Dedifferentiated amniotic fluid mesenchymal stem cell (primary cell): ENCODE data around the gene CD48.
"Not testable (repeated sequence)": the region's sequence is repeated elsewhere in the genome, so short reads cannot be mapped to it uniquely, and the experiment has no call there.

Source experiments
- DNase-seq: peaks from one replicate; pipeline ENCODE4 v3.0.0-alpha.2; 2016; ENCODE audit errors: extremely low spot score

The CD48 gene

DNA sequence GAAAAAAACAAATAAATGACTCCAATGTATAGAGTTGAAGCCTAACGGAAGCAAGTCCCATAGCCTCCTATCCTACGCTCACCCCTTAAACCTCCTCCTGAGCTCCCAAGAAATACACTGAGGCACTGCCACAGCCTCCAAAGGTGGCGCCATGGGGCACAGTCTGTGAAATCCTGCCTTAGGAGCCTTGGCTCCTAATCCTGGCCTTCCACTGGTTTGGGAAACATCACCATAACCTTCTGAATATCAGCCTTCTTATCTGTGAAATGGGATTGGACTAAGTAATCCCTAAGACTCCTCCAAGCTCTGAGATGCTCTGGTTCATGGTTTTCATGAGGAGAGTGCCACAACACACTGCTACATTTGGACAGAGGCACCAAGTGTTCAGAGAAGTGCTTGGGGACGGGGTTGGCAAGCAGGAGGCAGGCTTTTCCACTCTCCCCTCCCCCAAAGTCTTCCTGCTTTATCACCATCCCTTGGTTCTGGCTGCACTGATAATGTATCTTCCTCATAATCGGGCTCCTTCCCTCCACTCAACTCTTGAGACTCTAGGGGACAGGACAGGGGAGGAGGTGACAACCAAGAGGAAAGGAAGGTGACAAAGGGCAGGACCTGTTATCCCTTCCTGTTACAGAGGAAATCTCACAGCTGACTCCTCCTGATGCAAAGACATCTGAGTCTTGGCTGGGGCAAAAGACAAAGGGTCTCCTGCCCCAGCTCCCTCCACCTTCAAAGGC, 30.2 kb upstream of the CD48 start:
- DNase-seq: no peak

DNA sequence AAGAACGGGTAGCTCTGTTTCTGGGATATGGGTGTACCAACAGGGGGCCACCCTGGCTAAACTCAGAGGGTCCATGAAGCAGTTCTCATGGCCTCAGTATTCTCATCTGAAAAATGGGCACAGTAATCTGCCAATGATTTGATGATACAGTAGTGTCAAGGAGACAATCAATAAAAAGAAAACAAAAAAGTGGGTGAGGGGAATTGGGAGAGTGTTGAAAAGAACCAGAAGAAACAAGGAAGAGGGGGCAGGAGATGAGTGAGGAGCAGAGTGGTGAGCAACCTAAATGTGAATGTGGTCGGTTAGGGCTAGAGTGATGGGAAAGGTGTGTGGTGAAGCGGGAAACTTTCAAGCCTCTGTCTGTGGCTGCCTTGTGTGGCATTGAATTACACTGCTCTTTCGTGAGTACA, 29.5 kb upstream of the CD48 start:
- no peak for DNase-seq

DNA sequence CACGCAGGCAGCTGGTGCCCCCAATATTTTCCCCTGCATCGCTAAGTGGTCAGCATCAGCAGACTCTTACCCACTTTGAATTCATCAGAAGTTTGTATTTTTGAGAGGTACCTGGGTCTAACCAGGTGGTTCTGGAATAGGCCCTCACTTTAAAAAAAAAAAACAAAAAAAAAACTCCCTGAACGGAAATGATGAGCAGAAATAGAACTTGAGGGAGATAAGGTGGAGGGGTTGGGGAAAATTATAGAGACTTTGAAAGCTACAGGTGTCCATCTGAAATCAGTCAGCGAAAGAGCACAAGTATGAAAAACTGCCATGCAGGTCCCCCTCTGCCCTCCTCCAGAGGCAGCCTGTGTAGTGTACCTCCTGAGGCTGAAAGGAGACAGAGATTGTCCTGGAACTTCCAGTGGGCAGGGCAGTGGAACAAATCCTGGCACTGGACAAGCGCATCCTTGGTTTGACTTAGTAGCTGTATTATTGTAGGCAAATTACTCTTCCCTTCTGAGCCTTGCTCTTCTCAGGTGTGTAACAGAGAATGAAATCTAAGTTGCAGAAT, 28.6 kb upstream of the CD48 start:
- no peak for DNase-seq

DNA sequence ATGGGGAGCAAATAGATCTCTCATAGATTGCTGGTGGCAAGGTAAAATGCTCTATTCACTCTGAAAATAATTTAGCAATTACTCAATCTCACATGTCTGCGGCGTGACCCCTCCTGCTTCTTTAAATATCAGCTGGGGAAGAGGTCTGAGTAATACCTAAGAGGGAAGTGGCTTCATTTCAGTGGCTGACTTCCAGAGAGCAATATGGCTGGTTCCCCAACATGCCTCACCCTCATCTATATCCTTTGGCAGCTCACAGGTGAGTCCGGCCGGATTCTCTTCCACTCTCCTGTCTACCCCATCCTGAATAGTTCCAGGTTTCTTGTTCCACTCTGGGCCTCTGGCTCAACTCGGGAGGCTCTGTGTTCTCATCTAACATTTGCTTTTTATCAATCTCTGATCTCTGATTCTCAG, 27.5 kb upstream of the CD48 start, which contains the start of gene SLAMF7:
Gene SLAMF7 (plus strand): TSS at position 150 of the 414 bp plus-strand sequence. CDS start 55 bp downstream, at position 205.
- DNase-seq: no peak

DNA sequence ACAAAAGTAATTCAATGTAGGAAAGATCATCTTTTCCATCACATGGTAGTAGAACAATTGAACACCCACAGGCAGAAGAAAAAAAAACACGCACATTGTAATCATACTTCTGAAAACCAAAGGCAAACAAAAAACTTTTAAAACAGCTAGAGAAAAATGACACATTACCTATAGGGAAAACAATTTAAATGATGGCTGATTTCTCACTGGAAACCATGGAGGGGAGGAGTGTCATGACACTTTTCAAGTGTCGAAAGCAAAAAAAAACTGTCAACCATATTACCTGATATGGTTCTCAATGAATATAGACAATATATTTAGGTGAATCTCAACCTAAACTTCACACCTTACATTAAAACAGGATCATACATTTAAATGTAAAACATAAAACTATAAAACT, 26.6 kb upstream of the CD48 start:
- no peak for DNase-seq

DNA sequence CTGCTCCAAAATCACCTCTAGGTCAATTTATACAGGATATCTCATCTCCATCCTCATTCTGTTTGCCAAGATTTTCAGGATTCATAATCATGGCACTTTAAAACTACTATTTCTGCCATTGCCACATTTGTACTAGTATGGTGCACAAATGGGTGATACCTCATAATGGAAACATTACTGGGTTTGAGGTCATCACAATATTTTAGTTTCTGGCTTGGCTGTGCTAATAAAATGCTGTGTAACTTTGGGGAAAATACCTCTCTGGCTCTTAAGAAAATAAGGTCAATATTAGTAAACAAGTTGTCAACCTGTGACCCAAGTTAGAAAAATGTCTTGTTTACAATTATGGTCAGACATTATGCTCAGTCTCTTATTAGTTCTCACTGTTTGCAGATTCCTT, 22.7 kb upstream of the CD48 start:
- no peak for DNase-seq

DNA sequence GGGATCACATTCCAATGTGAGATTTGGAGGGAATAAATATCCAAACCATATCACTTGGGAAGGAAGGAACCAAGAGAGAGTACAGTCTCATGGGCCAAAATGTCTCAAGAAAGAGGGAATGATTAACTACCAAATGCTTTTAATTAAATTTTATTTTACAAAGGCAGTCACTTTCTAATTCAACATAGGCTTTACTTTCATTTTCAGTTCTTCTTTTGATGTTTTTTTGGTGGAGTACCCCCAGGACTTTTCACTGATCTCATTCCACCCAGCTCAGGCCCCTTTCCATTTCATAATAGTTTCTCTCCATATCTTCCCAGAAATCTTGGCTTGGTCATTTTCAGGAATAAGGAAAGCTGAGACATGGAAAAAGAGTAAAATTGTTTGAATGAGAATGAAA, 22.3 kb upstream of the CD48 start:
- no peak for DNase-seq

DNA sequence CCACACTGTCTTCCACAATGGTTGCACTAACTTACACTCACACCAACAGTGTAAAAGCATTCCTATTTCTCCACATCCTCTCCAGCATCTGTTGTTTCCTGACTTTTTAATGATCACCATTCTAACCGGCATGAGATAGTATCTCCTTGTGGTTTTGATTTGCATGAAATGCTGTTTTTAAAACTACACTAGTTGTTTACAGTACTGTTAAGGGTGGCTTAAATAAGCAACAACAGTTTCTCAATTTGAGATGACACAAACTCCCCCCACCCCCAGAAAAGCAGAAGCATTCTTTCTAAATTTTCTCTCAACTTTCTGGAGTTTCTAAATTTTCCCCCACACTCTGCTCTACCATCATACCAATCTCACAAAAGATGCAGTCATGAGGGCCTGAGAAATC, 20.4 kb upstream of the CD48 start:
- DNase-seq: no peak

DNA sequence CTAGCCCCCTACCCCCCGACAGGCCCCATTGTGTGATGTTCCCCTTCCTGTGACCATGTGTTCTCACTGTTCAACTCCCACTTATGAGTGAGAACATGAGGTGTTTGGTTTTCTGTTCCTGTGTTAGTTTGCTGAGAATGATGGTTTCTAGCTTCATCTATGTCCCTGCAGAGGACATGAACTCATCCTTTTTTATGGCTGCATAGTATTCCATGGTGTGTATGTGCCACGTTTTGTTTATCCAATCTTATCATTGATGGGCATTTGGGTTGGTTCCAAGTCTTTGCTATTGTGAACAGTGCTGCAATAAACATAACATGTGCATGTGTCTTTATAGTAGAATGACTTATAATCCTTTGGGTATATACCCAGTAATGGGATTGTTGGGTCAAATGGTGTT, 19.9 kb upstream of the CD48 start:
- DNase-seq: not testable (repeated sequence)

DNA sequence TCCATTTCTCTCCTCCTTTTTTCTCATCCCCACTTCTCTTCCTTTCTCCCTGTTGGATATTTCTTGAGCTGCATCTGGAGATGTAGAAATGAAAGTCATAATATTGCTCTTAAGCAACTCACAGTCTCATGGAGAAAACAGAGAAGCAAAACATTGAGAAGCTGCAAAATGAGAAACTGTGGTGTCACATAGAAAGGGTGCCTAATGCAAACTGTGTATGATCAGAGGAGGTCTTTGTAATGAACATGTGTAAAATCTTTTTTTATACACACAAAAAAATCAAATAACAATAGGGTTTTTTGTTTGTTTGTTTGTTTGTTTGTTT, 15.7 kb upstream of the CD48 start:
- no peak for DNase-seq

DNA sequence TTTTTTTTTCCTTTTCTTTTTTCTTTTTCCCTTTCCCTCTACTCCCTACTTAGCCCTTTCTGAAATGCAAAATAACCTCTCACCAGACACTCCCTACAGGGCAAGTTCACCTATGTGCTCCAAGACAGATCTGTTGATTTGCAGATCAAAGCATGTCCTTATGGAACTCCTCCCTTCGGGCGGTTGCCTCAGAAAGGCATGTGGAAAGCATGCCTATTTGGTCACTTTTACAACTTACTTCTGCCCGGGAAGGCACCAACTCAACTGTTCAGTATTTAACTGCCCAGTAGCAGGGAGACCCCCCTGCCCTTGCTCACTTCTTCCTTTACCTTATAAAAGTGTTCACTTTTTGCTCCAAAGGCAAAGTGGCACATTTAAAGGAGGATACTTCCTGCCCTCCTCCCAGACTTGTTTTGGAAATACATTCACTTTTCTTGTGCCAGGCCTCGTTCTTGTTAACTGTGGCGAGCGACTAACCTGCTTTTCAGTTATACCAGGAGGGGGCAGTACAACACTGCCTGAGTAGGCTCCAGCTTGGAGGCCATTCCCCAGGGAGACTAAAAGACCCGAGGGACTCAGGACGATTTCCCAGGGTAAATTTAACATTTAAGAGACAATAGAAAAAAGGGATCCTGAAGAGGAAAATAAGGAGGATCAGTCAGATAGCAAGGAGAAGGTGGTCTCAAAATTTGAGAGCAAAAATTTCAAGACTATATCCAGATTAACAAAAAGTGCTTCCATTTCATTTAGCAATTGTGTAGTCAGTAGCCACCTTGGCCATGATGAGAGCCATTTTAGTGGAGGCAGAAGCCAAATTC, 15.1 kb upstream of the CD48 start:
- DNase-seq: peak; percentile 17

DNA sequence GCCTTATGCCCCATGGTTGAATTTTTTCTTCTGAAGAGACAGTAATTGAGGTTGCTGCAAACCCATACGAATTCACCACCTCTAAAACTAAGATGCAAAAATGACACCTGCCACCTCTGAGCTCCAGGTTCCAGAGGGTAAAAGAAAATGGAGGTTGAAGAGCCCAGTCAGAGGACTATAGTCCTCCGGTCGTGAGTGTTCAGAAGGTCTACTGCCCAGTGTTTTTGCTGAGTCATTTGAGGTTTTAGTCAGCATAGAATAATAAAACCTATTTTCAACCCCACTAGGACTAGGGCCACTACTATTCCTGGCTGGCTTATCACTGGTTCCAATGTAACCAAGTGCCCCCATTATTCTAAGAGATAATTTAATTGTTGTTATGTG, 14.5 kb upstream of the CD48 start:
- no peak for DNase-seq

DNA sequence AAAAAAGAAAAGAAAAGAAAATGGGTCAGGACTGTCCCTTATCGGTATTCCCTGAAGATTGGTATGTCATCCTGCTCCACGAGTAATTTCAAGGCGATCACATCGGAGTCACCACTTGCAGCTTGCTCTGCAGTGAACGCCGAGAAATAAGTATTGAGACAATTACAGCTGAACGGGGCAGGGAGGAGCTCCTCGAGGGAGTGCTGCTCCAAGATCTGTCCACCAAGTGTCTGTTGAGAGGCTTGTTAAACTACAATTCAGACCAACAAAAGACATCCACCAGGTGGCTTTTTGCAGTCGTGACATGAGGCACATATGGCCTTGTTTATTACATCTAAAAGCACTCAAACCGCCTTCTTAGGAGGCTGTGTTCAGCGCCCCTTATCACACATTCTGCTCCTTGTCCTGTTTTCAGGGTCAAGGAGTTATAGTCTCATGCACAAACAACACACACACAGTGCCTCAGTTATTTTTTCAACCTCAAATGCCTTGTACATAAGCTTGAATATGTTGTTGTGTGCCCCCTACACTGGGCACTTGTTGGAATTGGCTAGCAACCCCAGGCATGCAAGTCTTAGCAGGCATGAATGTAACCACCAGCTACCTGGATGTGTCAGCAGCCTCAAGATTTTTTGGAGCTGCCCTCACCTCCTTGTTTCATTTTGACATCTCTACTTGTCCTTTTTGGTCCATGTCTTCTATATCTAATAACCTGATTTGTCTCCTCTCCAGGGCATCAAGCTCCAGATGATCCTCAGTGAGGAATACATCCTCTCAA, 13.0 kb upstream of the CD48 start:
- no peak for DNase-seq

DNA sequence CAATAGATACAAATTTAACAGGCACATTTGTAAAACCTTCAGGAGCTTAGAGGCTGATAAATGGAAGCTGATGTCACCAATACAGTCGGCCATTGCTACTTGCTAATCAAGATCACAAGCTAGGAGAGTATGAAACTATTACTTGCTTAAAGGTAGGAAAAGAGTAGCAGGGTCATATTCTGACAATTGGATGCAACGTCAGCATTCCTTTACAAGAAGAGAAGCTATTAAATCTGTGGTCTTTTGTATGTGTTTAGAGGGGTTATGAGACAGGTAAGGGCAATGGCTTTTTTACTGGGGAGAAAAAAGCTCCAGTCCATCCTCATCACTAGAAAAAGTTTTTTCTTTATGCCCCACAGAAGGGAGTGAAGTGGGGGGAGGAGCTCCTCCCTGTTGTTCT, 11.7 kb upstream of the CD48 start:
- no peak for DNase-seq

DNA sequence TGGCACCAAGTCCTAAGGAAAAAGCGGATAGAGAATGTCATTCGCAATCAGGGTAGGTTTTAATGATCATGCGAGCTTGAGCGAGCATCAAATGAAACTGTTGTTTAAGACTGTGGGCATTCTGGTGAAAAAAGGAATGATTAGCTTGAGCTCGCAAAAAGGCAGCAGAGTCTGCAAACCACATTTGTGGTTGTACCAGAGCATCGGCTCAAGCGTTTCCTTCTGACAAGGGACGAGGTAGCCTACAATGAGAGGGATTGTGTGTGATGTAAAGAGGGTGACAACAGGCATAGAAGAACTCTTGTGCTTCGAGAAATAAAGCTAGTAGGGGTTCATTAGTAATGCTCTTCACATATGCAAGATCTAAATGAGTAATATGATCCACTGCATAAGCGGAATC, 11.1 kb upstream of the CD48 start:
- no peak for DNase-seq

DNA sequence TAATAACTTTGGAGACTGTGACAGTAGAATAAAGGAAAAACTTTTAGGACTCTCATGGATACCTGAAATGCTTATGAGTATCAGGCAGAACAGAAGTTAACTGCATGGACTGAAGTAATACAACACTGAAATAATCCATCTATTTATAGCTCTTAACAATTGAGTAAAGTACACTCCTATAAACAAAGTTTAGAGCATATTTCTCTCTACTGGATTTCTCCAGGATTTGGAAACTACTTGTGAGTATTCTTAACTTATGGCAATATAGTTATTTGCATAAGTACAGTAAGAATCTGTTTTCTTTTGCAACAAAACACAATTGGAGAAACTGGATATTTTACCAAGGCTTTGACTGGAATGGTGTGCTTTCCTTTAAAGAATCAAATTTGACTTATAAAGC, 9.9 kb upstream of the CD48 start:
- DNase-seq: no peak

DNA sequence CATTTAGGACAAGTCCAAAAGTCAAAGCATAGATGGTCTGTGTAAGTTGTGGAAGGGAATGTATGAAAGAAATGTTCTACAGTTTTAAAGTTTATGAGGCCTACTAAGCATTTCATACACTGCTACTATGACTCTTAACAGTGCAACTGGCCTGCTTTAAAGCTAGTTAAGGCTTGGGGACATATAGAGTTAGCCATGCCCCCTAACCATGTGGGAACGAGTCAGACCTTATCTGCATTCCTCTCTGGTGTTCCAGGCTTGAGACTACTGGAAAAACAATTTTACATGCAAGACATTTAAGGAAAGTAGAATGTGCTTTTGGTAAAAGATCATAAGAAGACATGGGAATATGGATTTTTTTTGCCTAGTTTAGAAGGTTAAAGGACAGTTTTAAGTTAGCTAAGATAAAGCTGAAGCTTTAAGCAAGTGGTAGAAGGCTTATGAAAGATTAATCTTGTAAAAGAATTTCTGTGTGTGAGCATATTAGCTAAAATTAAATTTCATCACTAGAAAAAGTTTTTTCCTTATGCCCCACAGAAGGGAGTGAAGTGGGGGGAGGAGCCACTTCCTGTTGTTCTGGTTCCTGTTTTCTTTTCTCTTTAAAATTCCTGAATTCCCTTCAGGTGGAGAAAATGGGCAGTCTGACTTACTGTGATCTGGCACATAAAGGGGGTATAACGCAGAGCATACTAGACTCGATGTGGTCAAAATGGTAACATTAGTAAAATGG, 8.9 kb upstream of the CD48 start:
- no peak for DNase-seq

DNA sequence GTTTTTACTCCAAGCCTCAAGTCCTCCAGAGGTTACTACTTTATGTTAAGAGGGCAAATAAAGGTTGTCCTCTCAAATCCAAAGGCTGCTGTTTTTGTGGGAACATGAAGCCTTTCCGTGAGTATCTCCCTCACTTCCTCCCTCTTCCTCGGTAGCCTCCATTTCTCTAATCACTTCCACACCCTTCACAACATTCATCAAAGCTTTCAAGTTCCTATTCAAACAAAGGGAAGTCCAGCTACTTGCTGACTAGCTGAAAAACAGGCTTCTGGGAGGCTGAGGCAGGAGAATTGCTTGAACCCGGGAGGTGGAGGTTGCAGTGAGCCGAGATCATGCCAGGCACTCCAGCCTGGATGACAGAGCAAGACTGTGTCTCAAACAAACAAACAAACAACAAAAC, 6.6 kb upstream of the CD48 start:
- no peak for DNase-seq

DNA sequence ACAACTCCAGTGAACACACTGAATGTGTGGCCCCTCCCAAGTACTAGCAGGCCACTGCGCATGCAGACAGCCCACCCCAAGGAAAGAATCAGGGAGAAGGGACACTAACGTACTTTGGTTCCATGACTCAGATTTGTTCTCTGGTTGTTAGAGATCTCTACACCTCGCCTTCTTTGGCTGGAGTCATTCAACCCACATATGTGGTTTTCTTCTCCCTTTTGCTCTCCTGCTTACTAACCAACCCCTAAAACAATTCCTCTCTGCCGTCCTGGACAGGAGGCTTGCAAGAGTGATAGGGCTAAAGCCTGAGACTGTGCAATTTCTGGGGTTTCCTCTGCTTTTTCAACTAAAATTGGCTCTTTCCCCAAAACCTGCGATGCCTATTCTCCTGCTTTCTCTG, 5.7 kb upstream of the CD48 start:
- DNase-seq: no peak

DNA sequence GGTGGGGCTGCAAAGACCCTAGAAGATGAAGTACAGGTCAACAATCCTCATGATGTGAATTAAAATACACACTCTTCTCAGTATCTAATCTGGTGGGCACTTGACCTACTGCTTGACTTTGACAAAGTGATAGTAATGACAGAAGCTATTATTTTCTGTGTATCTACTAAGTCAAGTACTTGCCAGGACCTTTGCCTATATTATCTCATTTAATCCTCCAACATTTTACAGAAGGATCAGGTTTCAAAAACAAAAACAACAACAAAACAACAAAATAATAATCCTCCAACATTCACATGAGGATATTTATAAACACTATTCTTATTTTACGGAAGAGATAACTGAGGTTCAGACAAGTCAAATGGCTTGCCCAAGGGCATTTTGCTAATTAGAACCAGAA, 4.4 kb upstream of the CD48 start:
- DNase-seq: no peak

DNA sequence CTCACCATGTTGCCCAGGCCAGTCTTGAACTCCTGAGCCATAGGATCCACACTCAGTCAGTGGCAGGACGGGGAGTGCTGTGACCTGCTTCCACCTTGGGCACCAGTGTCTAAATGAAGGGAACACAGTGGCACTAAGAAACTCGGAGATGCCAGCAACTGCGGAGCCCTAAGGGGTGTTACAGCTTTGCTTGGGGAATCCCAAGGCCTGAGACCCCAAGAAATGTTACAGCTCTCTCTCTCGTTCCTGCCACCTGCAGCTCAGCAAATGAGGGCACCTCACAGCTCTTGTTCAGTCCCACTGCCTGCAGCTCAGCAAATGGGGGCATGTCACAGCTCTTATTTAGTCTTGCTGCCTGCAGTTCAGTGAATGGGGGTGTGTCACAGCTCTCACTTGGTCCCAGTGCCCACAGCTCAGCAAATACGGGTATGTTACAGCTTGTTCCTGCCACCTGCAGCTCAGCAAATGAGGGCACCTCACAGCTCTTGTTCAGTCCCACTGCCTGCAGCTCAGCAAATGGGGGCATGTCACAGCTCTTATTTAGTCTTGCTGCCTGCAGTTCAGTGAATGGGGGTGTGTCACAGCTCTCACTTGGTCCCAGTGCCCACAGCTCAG, 2.5 kb upstream of the CD48 start:
- DNase-seq: not testable (repeated sequence)
